Right ventricle myocardium superior (tissue), 1 donor: Measurements from ENCODE around the gene MED6. TPM values are rescaled to one million over a fixed set of nuclear protein-coding genes. Genes with fewer than 3 reads are reported as not detected.

Experiments used
- ATAC-seq: fragments of 200-7000 bp; cut with Tn5 transposase; one replicate; pipeline ENCODE4 v1.9.1; 2020; ENCODE audit warnings: mild to moderate bottlenecking; ENCODE audit not compliant: poor library complexity
- DNase-seq: peaks from one replicate; pipeline ENCODE4 v3.0.0-alpha.2; 2020
- intact Hi-C: fragments of 100-400 bp; cut with DNase I; formaldehyde crosslinking; loops from one replicate; pipeline ENCODE4 v1.11.2; 2022
- total RNA-seq: library from RNA; stranded (reverse); fragmentation: NEBNext Ultra II Directional; extraction: Animal tissue kit (Norgen Biotek cat#: 25700); gene quantifications from one replicate; pipeline ENCODE4 v1.2.1, GENCODE V29; 2021
- donor health status: DM: no; HTN: yes; CAD: no; lungs with severe emphysema.

The MED6 gene
- total RNA-seq, 1 donor from 2014 or later, result 17.7 TPM

- DNase-seq, result no peak
- intact Hi-C loops, result no loop called here
- ATAC-seq, result no peak
Measured at GRCh38 chr14:70611216-70611615, 10.8 kb upstream of the MED6 start.

GRCh38 chr14:70602254-70602653 is 1.8 kb upstream of the MED6 start:
- ATAC-seq (no peak), DNase-seq (no peak)
- intact Hi-C loops, result no loop called here

- DNase-seq (no peak), ATAC-seq (peak; percentile 32)
- intact Hi-C loops, result no loop called here
Measured at GRCh38 chr14:70601162-70601561, 707 bp upstream of the MED6 start.

DNA sequence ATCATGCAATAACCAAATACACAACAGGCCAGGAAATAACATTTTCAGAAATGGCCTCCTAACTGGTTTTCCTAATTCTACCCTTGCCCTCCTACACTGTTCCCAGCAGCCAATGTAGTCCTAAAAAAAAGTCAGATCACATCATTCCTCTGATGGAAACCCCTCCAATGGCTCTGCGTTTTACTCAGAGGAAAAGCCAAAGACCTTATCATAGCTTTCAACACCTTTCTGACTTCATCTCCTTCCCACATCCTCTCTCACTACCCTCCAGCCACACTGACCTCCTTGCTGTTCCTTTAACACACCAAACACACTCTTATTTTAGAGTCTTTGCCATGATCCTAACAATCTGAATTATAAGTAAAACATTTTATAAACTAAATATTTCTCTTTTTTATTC is 1.1 kb downstream of the MED6 start:
- DNase-seq, result no peak
- ATAC-seq, result no peak
- intact Hi-C loops, result no loop called here

- intact Hi-C loops, result no loop called here
- ATAC-seq (no peak), DNase-seq (no peak)
Measured at GRCh38 chr14:70597731-70598130, 2.7 kb downstream of the MED6 start.

GRCh38 chr14:70595443-70596185 is 4.8 kb downstream of the MED6 start:
- peak; percentile 39 for DNase-seq
- intact Hi-C loops, result no loop called here

GRCh38 chr14:70594461-70594860 is 6.0 kb downstream of the MED6 start:
- ATAC-seq (no peak), DNase-seq (no peak)
- intact Hi-C loops, result no loop called here

More at GRCh38 chr14:70595443-70596185, 4.8 kb downstream of the MED6 start:
- ATAC-seq, result no peak

- DNase-seq (no peak), ATAC-seq (no peak)
- intact Hi-C loops, result no loop called here
Measured at GRCh38 chr14:70585231-70585630, 15.2 kb downstream of the MED6 start.

- intact Hi-C loops, result no loop called here
- DNase-seq (no peak), ATAC-seq (no peak)
Measured at GRCh38 chr14:70576891-70577290, 23.6 kb downstream of the MED6 start.

GRCh38 chr14:70573050-70573449 is 27.4 kb downstream of the MED6 start:
- intact Hi-C loops, result no loop called here

DNA sequence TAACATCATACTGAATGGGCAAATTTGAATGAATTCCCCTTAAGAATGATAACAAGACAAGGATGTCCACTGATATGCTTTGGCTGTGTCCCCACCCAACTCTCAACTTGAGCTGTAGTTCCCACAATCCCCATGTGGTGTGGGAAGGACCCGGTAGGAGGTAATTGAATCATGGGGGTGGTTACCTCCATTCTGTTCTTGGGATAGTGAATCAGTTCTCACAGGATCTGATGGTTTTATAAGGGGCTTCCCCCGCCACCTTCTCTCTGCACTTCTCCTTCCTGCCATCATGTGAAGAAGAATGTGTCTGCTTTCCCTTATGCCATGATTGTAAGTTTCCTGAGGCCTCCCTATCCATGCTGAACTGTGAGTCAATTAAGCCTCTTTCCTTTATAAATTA is 29.3 kb downstream of the MED6 start:
- intact Hi-C loops, result no loop called here
- DNase-seq, result no peak

More at GRCh38 chr14:70573050-70573449, 27.4 kb downstream of the MED6 start:
- ATAC-seq (no peak), DNase-seq (no peak)

GRCh38 chr14:70567791-70568190 is 32.7 kb downstream of the MED6 start:
- intact Hi-C loops, result no loop called here
- no peak for DNase-seq
- ATAC-seq, result peak; percentile 48

More for the DNA sequence above, 29.3 kb downstream of the MED6 start:
- no peak for ATAC-seq

DNA sequence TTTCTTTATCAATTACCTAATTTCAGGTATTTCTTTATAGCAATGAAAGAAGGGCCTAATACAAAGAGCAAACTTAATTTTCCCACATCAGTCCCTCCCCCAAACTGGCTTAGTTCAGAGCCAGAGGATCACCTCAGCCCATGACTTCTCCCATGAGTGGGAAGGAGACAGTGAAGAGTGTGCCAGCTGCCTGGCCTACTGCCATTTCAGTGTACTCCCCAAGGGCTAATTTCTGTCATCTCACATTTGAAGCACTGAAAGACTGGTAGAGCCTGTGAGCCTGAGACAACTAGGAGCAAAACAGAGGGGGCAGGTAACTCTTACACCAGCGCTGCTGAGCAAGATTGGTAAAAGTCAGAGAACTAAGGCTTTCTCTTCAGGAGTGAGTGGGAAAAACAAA is 36.6 kb downstream of the MED6 start:
- peak; percentile 92 for ATAC-seq
- peak; percentile 56 for DNase-seq
- intact Hi-C loops, result no loop called here

GRCh38 chr14:70563417-70563816 is 37.0 kb downstream of the MED6 start:
- intact Hi-C loops, result no loop called here
- no peak for DNase-seq
- ATAC-seq, result no peak

GRCh38 chr14:70558356-70558755 is 42.1 kb downstream of the MED6 start:
- DNase-seq, result no peak
- ATAC-seq, result no peak
- intact Hi-C loops, result no loop called here

DNA sequence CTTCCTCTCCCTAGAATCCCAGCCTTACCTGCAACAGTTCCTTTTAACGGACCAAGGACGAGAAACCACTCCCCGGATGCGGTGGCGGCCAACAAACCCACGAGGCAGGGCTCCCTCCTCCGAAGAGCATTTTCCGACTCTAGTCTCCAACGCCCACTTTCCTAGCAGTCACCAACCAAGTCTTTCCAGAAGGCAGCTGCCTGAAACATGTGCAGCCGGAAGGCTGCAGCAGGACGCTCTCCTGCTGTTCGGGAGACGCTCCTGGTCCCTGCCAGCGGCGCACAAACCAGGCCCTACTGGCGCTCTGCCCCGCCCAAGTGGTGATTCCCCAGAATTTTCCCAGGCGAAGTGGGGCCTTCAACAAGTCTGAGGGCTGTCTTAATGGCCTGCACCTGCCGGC is 44.6 kb downstream of the MED6 start:
- peak; percentile 69 for ATAC-seq
- peak; percentile 47 for DNase-seq
- intact Hi-C loops, result no loop called here

- no peak for DNase-seq
- intact Hi-C loops, result no loop called here
- ATAC-seq, result no peak
Measured at GRCh38 chr14:70538087-70538486, 62.4 kb downstream of the MED6 start.

GRCh38 chr14:70536830-70537229 is 63.6 kb downstream of the MED6 start:
- no peak for DNase-seq
- ATAC-seq, result no peak
- intact Hi-C loops, result no loop called here

DNA sequence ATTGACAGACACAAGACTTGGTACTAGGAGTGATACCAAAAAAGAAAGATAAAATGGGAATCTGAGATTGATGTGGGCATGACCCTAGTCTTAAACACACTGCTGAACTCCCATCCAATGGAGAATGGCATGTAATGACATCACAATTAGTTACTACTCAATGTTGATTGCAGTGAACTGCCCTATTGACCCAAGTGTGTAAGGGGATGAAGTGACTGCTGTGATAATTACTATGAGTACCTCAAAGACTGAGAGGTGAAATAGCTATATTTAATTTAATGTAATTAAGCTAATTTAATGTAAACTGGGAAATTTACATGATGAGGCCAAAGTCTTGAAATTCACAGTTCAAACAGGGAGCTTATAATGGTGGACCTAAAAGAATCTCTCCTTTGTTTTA is 65.6 kb downstream of the MED6 start, which contains the start of gene ADAM20:
Gene ADAM20, minus strand, starts transcription at position 101 of the 400 bp plus-strand sequence. CDS start 10,247 bp downstream, outside the sequence.
- DNase-seq (no peak), ATAC-seq (no peak)
- intact Hi-C loops, result no loop called here
